HepG2 (cell line): ENCODE data around the gene EMC10. TPM values are rescaled to one million over a fixed set of nuclear protein-coding genes. Genes with fewer than 3 reads are reported as not detected.

Source experiments
- ATAC-seq: fragments of 200-7000 bp; cut with Tn5 transposase; 3 replicates; pipeline ENCODE4 v1.9.1; 2020; ENCODE audit warnings: mild to moderate bottlenecking, moderate library complexity
- BruUV-seq: library from RNA; stranded (reverse); fragments of 400-500 nt; replicated peaks from 2 replicates; lab custom pipeline; 2021; lab: Mats Ljungman, UMichigan
- CTCF ChIA-PET: fragments of 300-600 bp; formaldehyde crosslinking; extraction: SDS; loops from one replicate; lab custom pipeline; 2021; ENCODE audit warnings: low total read pairs, inconsistent platforms, low intra/inter-chr PET ratio; lab: Yijun Ruan, JAX
- POLR2A ChIA-PET: fragments of 350-600 bp; sonication (Branson Sonifier 250); formaldehyde crosslinking; loops from one replicate; lab custom pipeline; 2020; ENCODE audit warnings: antibody characterized with exemption, inconsistent platforms; lab: Yijun Ruan, JAX
- DNase-seq: peaks from one replicate; pipeline ENCODE4 v3.0.0-alpha.2; 2015; ENCODE audit warnings: low spot score
- FAIRE-seq: peaks from 3 replicates; lab custom pipeline; 2011; peaks lifted over from hg19 to GRCh38; lab: Jason Lieb, UNC
- H2AFZ ChIP-seq: one replicate; pipeline ENCODE4 v1.6.1; 2011; ENCODE audit warnings: low read length, inconsistent platforms
- H3K27ac ChIP-seq: fragments of 300-600 bp; 3 replicates; pipeline ENCODE4 v1.8.0; 2011; ENCODE audit warnings: mixed run types, mild to moderate bottlenecking, mixed read lengths, low read length, inconsistent platforms; ENCODE audit not compliant: insufficient read depth; ENCODE audit errors: extremely low read length
- H3K27me3 ChIP-seq, 2 experiments: fragments of 200-600 bp in 1 of 2; 2 replicates in 1 of 2; 3 replicates in 1 of 2; pipeline versions ENCODE4 v1.6.0 to v1.8.0; 2011; ENCODE audit warnings: low read length in 2 of 2, mild to moderate bottlenecking in 2 of 2, moderate library complexity in 2 of 2, inconsistent platforms in 1 of 2; ENCODE audit not compliant: insufficient read depth in 2 of 2, control insufficient read depth in 1 of 2
- H3K36me3 ChIP-seq, 2 experiments: fragments of 200-600 bp in 1 of 2; replicated peaks in 1 of 2; 2 replicates in 1 of 2; 3 replicates in 1 of 2; pipeline versions ENCODE4 v1.5.1 to v1.8.0; 2011; ENCODE audit warnings: low read length in 2 of 2, inconsistent platforms in 1 of 2; ENCODE audit not compliant: insufficient read depth in 2 of 2, control insufficient read depth in 1 of 2
- H3K4me1 ChIP-seq: 2 replicates; pipeline ENCODE4 v1.5.1; 2012; ENCODE audit warnings: low read length, inconsistent platforms; ENCODE audit not compliant: insufficient read depth
- H3K4me2 ChIP-seq: 2 replicates; pipeline ENCODE4 v1.6.0; 2011; ENCODE audit warnings: low read depth, low read length, inconsistent platforms
- H3K4me3 ChIP-seq, 3 experiments: fragments of 200-600 bp in 1 of 3; sonication (generic), shearing (Covaris generic) in 1 of 3; replicated peaks in 1 of 3; 2 replicates each; pipeline ENCODE4 v1.5.1; 2011 to 2016; ENCODE audit warnings: low read length in 3 of 3, inconsistent platforms in 2 of 3, low read depth in 2 of 3, mild to moderate bottlenecking in 2 of 3, control low read depth in 1 of 3, mixed read lengths in 1 of 3; ENCODE audit not compliant: insufficient read depth in 1 of 3
- H3K79me2 ChIP-seq: one replicate; pipeline ENCODE4 v1.6.1; 2011; ENCODE audit warnings: low read length, inconsistent platforms; ENCODE audit not compliant: insufficient read depth
- H3K9ac ChIP-seq: 2 replicates; pipeline ENCODE4 v1.6.0; 2011; ENCODE audit warnings: mild to moderate bottlenecking, low read depth, low read length, inconsistent platforms; ENCODE audit not compliant: insufficient read depth
- H3K9me3 ChIP-seq: 2 replicates; pipeline ENCODE4 v1.5.1; 2012; ENCODE audit warnings: mild to moderate bottlenecking, low read length
- H4K20me1 ChIP-seq: 2 replicates; pipeline ENCODE4 v1.6.0; 2011; ENCODE audit warnings: inconsistent platforms, mild to moderate bottlenecking, low read length, moderate library complexity; ENCODE audit not compliant: insufficient read depth
- ARHGAP35 ChIP-seq: sonication (generic); formaldehyde crosslinking; IDR thresholded peaks from 2 replicates; pipeline ENCODE4 v1.9.0; 2022; ENCODE audit warnings: mild to moderate bottlenecking, inconsistent platforms, moderate library complexity, missing genetic modification reagents, borderline replicate concordance
- BRCA1 ChIP-seq: sonication (generic); formaldehyde crosslinking; IDR thresholded peaks from 2 replicates; pipeline ENCODE4 v1.4.0; 2020; ENCODE audit warnings: missing genetic modification reagents
- FOXO4 ChIP-seq: sonication (generic); formaldehyde crosslinking; conservative IDR thresholded peaks from 2 replicates; pipeline ENCODE4 v1.8.1; 2023; ENCODE audit warnings: missing genetic modification reagents
- FOXP4 ChIP-seq: sonication (generic); formaldehyde crosslinking; IDR thresholded peaks from 2 replicates; pipeline ENCODE4 v1.4.0; 2020; ENCODE audit warnings: missing genetic modification reagents
- MLX ChIP-seq: IDR thresholded peaks from 2 replicates; pipeline ENCODE4 v1.6.1; 2016
- REL ChIP-seq: sonication (generic); formaldehyde crosslinking; conservative IDR thresholded peaks from 2 replicates; pipeline ENCODE4 v1.8.0; 2022; ENCODE audit warnings: mild to moderate bottlenecking, missing genetic modification reagents, moderate library complexity
- ZFX ChIP-seq: sonication (generic); formaldehyde crosslinking; IDR thresholded peaks from 2 replicates; pipeline ENCODE4 v1.4.0; 2020; ENCODE audit warnings: mild to moderate bottlenecking, low read depth, missing genetic modification reagents, moderate library complexity
- ZNF615 ChIP-seq: sonication (generic); formaldehyde crosslinking; IDR thresholded peaks from 2 replicates; pipeline ENCODE4 v1.5.0; 2020; ENCODE audit warnings: mild to moderate bottlenecking, missing genetic modification reagents, borderline replicate concordance
- ZSCAN22 ChIP-seq: sonication (generic); formaldehyde crosslinking; IDR thresholded peaks from 2 replicates; pipeline ENCODE4 v1.4.0; 2020; ENCODE audit warnings: mild to moderate bottlenecking, missing genetic modification reagents
- WGBS: methylation state at CpG from one replicate; pipeline ENCODE4 v1.1.6; 2017; ENCODE audit warnings: low lambda C conversion rate; 5-methylcytosine and 5-hydroxymethylcytosine counted together
- in situ Hi-C: cut with HindIII; loops from 2 replicates; pipeline ENCODE4 v1.10.0; 2017; ENCODE audit warnings: low pct_unique_long_range_greater_than_20kb; ENCODE audit not compliant: extremely low pct_ligation_motif_present
- intact Hi-C: fragments of 100-400 bp; cut with micrococcal nuclease; formaldehyde crosslinking; loops from one replicate; pipeline ENCODE4 v1.10.0; 2022; ENCODE audit not compliant: unreplicated experiment
- polyA plus RNA-seq, 8 experiments: library from polyadenylated mRNA; depleted of rRNA in 3 of 8; stranded (reverse) in 7 of 8; unstranded in 1 of 8; fragments of >200 nt; fragmentation: Illumina TruSeq in 4 of 8; extraction: Trizol in 4 of 8; gene quantifications; 2 replicates each; pipeline versions ENCODE4 v1.2.1 to v1.2.3, GENCODE V29; 2011 to 2016; ENCODE audit warnings: low read depth in 4 of 8, missing spikeins in 1 of 8, mixed read lengths in 1 of 8; ENCODE audit not compliant: insufficient read depth in 1 of 8
- total RNA-seq, 5 experiments: library from RNA; depleted of rRNA; stranded (reverse); fragments of >200 nt; fragmentation: Illumina TruSeq; extraction: Trizol; gene quantifications; 2 replicates each; pipeline ENCODE4 v1.2.3, GENCODE V29; 2016; ENCODE audit warnings: low read depth in 1 of 5

The EMC10 gene
- total and polyA plus RNA-seq, 2 of the 13 experiments (the other 11 are each of a cell fraction or from before 2014, with no cell fraction given), result not detected

- Histone ChIP-seq H3K27ac (no peak overlapping the region), H3K79me2 (no peaks in the 10 kb centered on the region), H3K4me3 (no peak overlapping the region), H3K9me3 (no peaks in the 10 kb centered on the region), H3K4me2 (no peak overlapping the region), H3K9ac (no peak overlapping the region), H3K36me3 (no peaks in the 10 kb centered on the region), H3K27me3 (peaks cover 1 to 18% of the 10 kb centered on the region in 2 experiments; a peak in 3 of 5 replicates), H3K4me1 (no peaks in the 10 kb centered on the region), H2AFZ (no peak overlapping the region), H4K20me1 (no peaks in the 10 kb centered on the region)
- WGBS, result 84% methylated on average over 3 of the region's 3 CpGs
- no peak for ATAC-seq
- BruUV-seq, result no TSS peak
- no peak for TF ChIP-seq ZSCAN22 (CRISPR knock-in tag)
- TF ChIP-seq ARHGAP35 (CRISPR knock-in tag), result no peak
- TF ChIP-seq BRCA1, result no peak
- TF ChIP-seq ZNF615 (CRISPR knock-in tag), result no peak
- no peak for TF ChIP-seq REL
- TF ChIP-seq FOXP4 (CRISPR knock-in tag), result no peak
- no peak for TF ChIP-seq MLX
- TF ChIP-seq FOXO4, result no peak
- no peak for TF ChIP-seq ZFX (CRISPR knock-in tag)
- in situ Hi-C loops, result no loop called here
- ChIA-PET CTCF (no interaction called here), POLR2A (no interaction called here)
- DNase-seq, result no peak
- no peak for FAIRE-seq
- intact Hi-C loops, result no loop called here
Measured at GRCh38 chr19:50453243-50453642, 23.1 kb upstream of the EMC10 start.
